Activated CD4-positive, alpha-beta T cell treated with anti-CD3 and anti-CD28 coated beads, Interleukin-2, amount 10 ng/mL, durations not matched to agents 7 days and 5 days (primary cell): Measurements from ENCODE around the gene FLT1. TPM values are rescaled to one million over a fixed set of nuclear protein-coding genes. Genes with fewer than 3 reads are reported as not detected.
A peak's percentile ranks its signal among the peaks of the same experiment; 100 is the strongest.

ENCODE experiments used
- CTCF ChIA-PET: fragments of 350-600 bp; sonication (Branson Sonifier 250); formaldehyde crosslinking; loops from one replicate; lab custom pipeline; 2021; ENCODE audit warnings: antibody characterized with exemption; lab: Charles Lee
- POLR2A ChIA-PET: fragments of 350-600 bp; sonication (Branson Sonifier 250); formaldehyde crosslinking; loops from one replicate; lab custom pipeline; 2021; ENCODE audit warnings: antibody characterized with exemption; lab: Charles Lee
- DNase-seq: peaks from one replicate; pipeline ENCODE4 v3.0.0-alpha.2; 2020
- H3K27ac Mint-ChIP-seq: one replicate; pipeline ENCODE4 v1.8.0; 2021; ENCODE audit warnings: mild to moderate bottlenecking, moderate library complexity, mixed read lengths
- H3K27me3 Mint-ChIP-seq: one replicate; pipeline ENCODE4 v1.8.0; 2021; ENCODE audit warnings: mixed read lengths
- H3K36me3 Mint-ChIP-seq: one replicate; pipeline ENCODE4 v1.8.0; 2021; ENCODE audit warnings: low read depth, mixed read lengths
- H3K4me1 Mint-ChIP-seq: one replicate; pipeline ENCODE4 v1.8.0; 2021; ENCODE audit warnings: mixed read lengths
- H3K4me3 Mint-ChIP-seq: one replicate; pipeline ENCODE4 v1.8.0; 2021; ENCODE audit warnings: mild to moderate bottlenecking, moderate library complexity, mixed read lengths
- H3K9me3 Mint-ChIP-seq: one replicate; pipeline ENCODE4 v1.8.0; 2021; ENCODE audit warnings: mixed read lengths
- total RNA-seq, 2 experiments: library from RNA; stranded (reverse); gene quantifications; one replicate each; pipeline ENCODE4 v1.2.3, GENCODE V29; 2021

The FLT1 gene
- total RNA-seq, 2 experiments from 2014 or later: 0.32 to 0.71 TPM

GRCh38 chr13:28476919-28477708, 17.8 kb downstream of the FLT1 start:
- no peaks in the 10 kb centered on the region for H3K4me1 Mint-ChIP-seq
- ChIA-PET CTCF (interaction anchor here (1.2 kb wide), 1 partner anchor 8 kb away, joined by 3 read pairs; no protein-coding TSS in a partner anchor), POLR2A (no interaction called here)
- no peaks in the 10 kb centered on the region for H3K36me3 Mint-ChIP-seq
- H3K27ac Mint-ChIP-seq: no peak overlapping the region
- H3K4me3 Mint-ChIP-seq: no peak overlapping the region
- H3K9me3 Mint-ChIP-seq: no peaks in the 10 kb centered on the region
- no peak for DNase-seq
- H3K27me3 Mint-ChIP-seq: peaks cover 3% of the 10 kb centered on the region

- Mint-ChIP-seq H3K4me1 (no peaks in the 10 kb centered on the region), H3K9me3 (no peaks in the 10 kb centered on the region), H3K36me3 (no peaks in the 10 kb centered on the region), H3K4me3 (no peak overlapping the region), H3K27ac (no peak overlapping the region), H3K27me3 (peaks cover 3% of the 10 kb centered on the region)
- CTCF ChIA-PET: no interaction called here
- POLR2A ChIA-PET: no interaction called here
- no peak for DNase-seq
Observed at GRCh38 chr13:28475916-28476725, 18.8 kb downstream of the FLT1 start.

- H3K27me3 Mint-ChIP-seq: peaks cover 2% of the 10 kb centered on the region
- no peaks in the 10 kb centered on the region for H3K36me3 Mint-ChIP-seq
- no peak overlapping the region for H3K27ac Mint-ChIP-seq
- CTCF ChIA-PET: interaction anchor here (0.6 to 1.1 kb wide), 2 partner anchors 11 to 196 kb away, joined by 3 read pairs; no protein-coding TSS in a partner anchor
- POLR2A ChIA-PET: no interaction called here
- H3K9me3 Mint-ChIP-seq: no peaks in the 10 kb centered on the region
- no peak for DNase-seq
- H3K4me1 Mint-ChIP-seq: peaks cover 2% of the 10 kb centered on the region
- H3K4me3 Mint-ChIP-seq: no peak overlapping the region
Observed at GRCh38 chr13:28474491-28475134, 20.3 kb downstream of the FLT1 start.

GRCh38 chr13:28473044-28473443, 21.9 kb downstream of the FLT1 start:
- POLR2A ChIA-PET: no interaction called here
- CTCF ChIA-PET: no interaction called here
- Mint-ChIP-seq H3K27ac (no peak overlapping the region), H3K4me1 (peaks cover 2% of the 10 kb centered on the region), H3K4me3 (no peak overlapping the region), H3K9me3 (no peaks in the 10 kb centered on the region), H3K36me3 (no peaks in the 10 kb centered on the region), H3K27me3 (peaks cover 2% of the 10 kb centered on the region)
- DNase-seq: no peak

GRCh38 chr13:28471421-28471820, 23.5 kb downstream of the FLT1 start:
- Mint-ChIP-seq H3K9me3 (no peaks in the 10 kb centered on the region), H3K27ac (no peak overlapping the region), H3K4me1 (peaks cover 2% of the 10 kb centered on the region), H3K27me3 (peaks cover 2% of the 10 kb centered on the region), H3K4me3 (no peak overlapping the region), H3K36me3 (no peaks in the 10 kb centered on the region)
- POLR2A ChIA-PET: no interaction called here
- CTCF ChIA-PET: interaction anchor here (0.5 to 0.8 kb wide), 2 partner anchors 9 to 178 kb away, joined by 3 to 4 read pairs; no protein-coding TSS in a partner anchor
- no peak for DNase-seq

GRCh38 chr13:28470296-28470695, 24.6 kb downstream of the FLT1 start:
- Mint-ChIP-seq H3K27ac (no peak overlapping the region), H3K36me3 (no peaks in the 10 kb centered on the region), H3K4me3 (no peak overlapping the region), H3K9me3 (no peaks in the 10 kb centered on the region), H3K27me3 (peaks cover 2% of the 10 kb centered on the region), H3K4me1 (peaks cover 2% of the 10 kb centered on the region)
- ChIA-PET CTCF (no interaction called here), POLR2A (no interaction called here)
- DNase-seq: no peak

GRCh38 chr13:28469316-28469715, 25.6 kb downstream of the FLT1 start:
- H3K36me3 Mint-ChIP-seq: no peaks in the 10 kb centered on the region
- H3K4me3 Mint-ChIP-seq: no peak overlapping the region
- H3K27ac Mint-ChIP-seq: no peak overlapping the region
- H3K27me3 Mint-ChIP-seq: peaks cover 2% of the 10 kb centered on the region
- ChIA-PET POLR2A (no interaction called here), CTCF (interaction anchor here (1.0 kb wide), 1 partner anchor 8 kb away, joined by 3 read pairs; no protein-coding TSS in a partner anchor)
- peaks cover 2% of the 10 kb centered on the region for H3K4me1 Mint-ChIP-seq
- DNase-seq: no peak
- H3K9me3 Mint-ChIP-seq: no peaks in the 10 kb centered on the region

GRCh38 chr13:28468023-28468915, 26.7 kb downstream of the FLT1 start:
- H3K4me3 Mint-ChIP-seq: no peak overlapping the region
- peaks cover 2% of the 10 kb centered on the region for H3K4me1 Mint-ChIP-seq
- H3K27ac Mint-ChIP-seq: no peak overlapping the region
- no peaks in the 10 kb centered on the region for H3K36me3 Mint-ChIP-seq
- ChIA-PET CTCF (interaction anchor here (1.0 kb wide), 1 partner anchor 9 kb away, joined by 3 read pairs; no protein-coding TSS in a partner anchor), POLR2A (no interaction called here)
- H3K27me3 Mint-ChIP-seq: peaks cover 2% of the 10 kb centered on the region
- H3K9me3 Mint-ChIP-seq: no peaks in the 10 kb centered on the region
- no peak for DNase-seq

- H3K4me3 Mint-ChIP-seq: no peak overlapping the region
- DNase-seq: no peak
- no peaks in the 10 kb centered on the region for H3K27me3 Mint-ChIP-seq
- peaks cover 2% of the 10 kb centered on the region for H3K4me1 Mint-ChIP-seq
- no peaks in the 10 kb centered on the region for H3K36me3 Mint-ChIP-seq
- ChIA-PET CTCF (no interaction called here), POLR2A (no interaction called here)
- no peak overlapping the region for H3K27ac Mint-ChIP-seq
- H3K9me3 Mint-ChIP-seq: no peaks in the 10 kb centered on the region
Observed at GRCh38 chr13:28467034-28467433, 27.9 kb downstream of the FLT1 start.

GRCh38 chr13:28466151-28466550, 28.8 kb downstream of the FLT1 start:
- CTCF ChIA-PET: no interaction called here
- H3K27ac Mint-ChIP-seq: no peak overlapping the region

GRCh38 chr13:28464861-28465460, 30.0 kb downstream of the FLT1 start:
- ChIA-PET POLR2A (no interaction called here), CTCF (no interaction called here)
- H3K4me3 Mint-ChIP-seq: no peak overlapping the region
- H3K27me3 Mint-ChIP-seq: no peaks in the 10 kb centered on the region
- no peak overlapping the region for H3K27ac Mint-ChIP-seq
- H3K4me1 Mint-ChIP-seq: no peaks in the 10 kb centered on the region
- DNase-seq: no peak
- no peaks in the 10 kb centered on the region for H3K9me3 Mint-ChIP-seq
- no peaks in the 10 kb centered on the region for H3K36me3 Mint-ChIP-seq

More at GRCh38 chr13:28466151-28466550, 28.8 kb downstream of the FLT1 start:
- no peak for DNase-seq
- Mint-ChIP-seq H3K4me1 (peaks cover 2% of the 10 kb centered on the region), H3K9me3 (no peaks in the 10 kb centered on the region), H3K4me3 (no peak overlapping the region), H3K27me3 (no peaks in the 10 kb centered on the region), H3K36me3 (no peaks in the 10 kb centered on the region)
- POLR2A ChIA-PET: no interaction called here

GRCh38 chr13:28463481-28463880, 31.4 kb downstream of the FLT1 start:
- no peak for DNase-seq
- peak overlapping the region; percentile 39 for H3K27ac Mint-ChIP-seq
- H3K27me3 Mint-ChIP-seq: no peaks in the 10 kb centered on the region
- no peaks in the 10 kb centered on the region for H3K36me3 Mint-ChIP-seq
- H3K4me1 Mint-ChIP-seq: no peaks in the 10 kb centered on the region
- CTCF ChIA-PET: no interaction called here
- no peak overlapping the region for H3K4me3 Mint-ChIP-seq
- POLR2A ChIA-PET: no interaction called here
- no peaks in the 10 kb centered on the region for H3K9me3 Mint-ChIP-seq
